ENCODE results near the gene LEP.

The LEP gene

GRCh38 chr7:128303643-128304042, 62.6 kb downstream of the LEP start:
- Histone ChIP-seq H3K27ac (no peak overlapping the region), H3K36me3 (ENCODE audit: insufficient read depth, low read length) (peaks cover 48% of the 10 kb centered on the region)
- TF ChIP-seq FOXP2 (optimal IDR thresholded peaks at IDR 0.05; ENCODE audit: control extremely low read depth, extremely low read length, insufficient read depth): no peak
- TF ChIP-seq EZH2 (IDR thresholded peaks at IDR 0.05): no peak
- no peak for TF ChIP-seq POLR2AphosphoS5 (IDR thresholded peaks at IDR 0.05; ENCODE audit: borderline replicate concordance, low read depth, low read length)

GRCh38 chr7:128304212-128304611, 63.1 kb downstream of the LEP start:
- DNase-seq (ENCODE audit: low read depth, low spot score): no peak
- H3K9me3 ChIP-seq (ENCODE audit: low read depth, low read length): no peaks in the 10 kb centered on the region
- H3K36me3 ChIP-seq (ENCODE audit: insufficient read depth, low read length): peaks cover 51% of the 10 kb centered on the region
- H3K27ac ChIP-seq: no peak overlapping the region
- no peak overlapping the region for H3K9ac ChIP-seq (ENCODE audit: insufficient read length)
- no peak overlapping the region for H3K4me3 ChIP-seq
- TF ChIP-seq EZH2 (IDR thresholded peaks at IDR 0.05): no peak
- no peak for TF ChIP-seq FOXP2 (optimal IDR thresholded peaks at IDR 0.05; ENCODE audit: control extremely low read depth, extremely low read length, insufficient read depth)
- no peak for TF ChIP-seq POLR2AphosphoS5 (IDR thresholded peaks at IDR 0.05; ENCODE audit: borderline replicate concordance, low read depth, low read length)

More at GRCh38 chr7:128303643-128304042, 62.6 kb downstream of the LEP start:
- no peak overlapping the region for H3K4me3 ChIP-seq
- H3K9me3 ChIP-seq (ENCODE audit: low read depth, low read length): no peaks in the 10 kb centered on the region
- H3K9ac ChIP-seq (ENCODE audit: insufficient read length): no peak overlapping the region
- no peak for DNase-seq (ENCODE audit: low read depth, low spot score)

GRCh38 chr7:128307061-128307460, 66.0 kb downstream of the LEP start:
- Histone ChIP-seq H3K4me3 (no peak overlapping the region), H3K9ac (ENCODE audit: insufficient read length) (no peak overlapping the region), H3K9me3 (ENCODE audit: low read depth, low read length) (no peaks in the 10 kb centered on the region), H3K36me3 (ENCODE audit: insufficient read depth, low read length) (peaks cover 78% of the 10 kb centered on the region), H3K27ac (no peak overlapping the region)
- no peak for TF ChIP-seq EZH2 (IDR thresholded peaks at IDR 0.05)
- TF ChIP-seq POLR2AphosphoS5 (IDR thresholded peaks at IDR 0.05; ENCODE audit: borderline replicate concordance, low read depth, low read length): no peak
- no peak for TF ChIP-seq FOXP2 (optimal IDR thresholded peaks at IDR 0.05; ENCODE audit: control extremely low read depth, extremely low read length, insufficient read depth)
- DNase-seq (ENCODE audit: low read depth, low spot score): no peak

Data from SK-N-MC (cell line).